Measurements from ENCODE around the gene GREB1.

The GREB1 gene

DNA sequence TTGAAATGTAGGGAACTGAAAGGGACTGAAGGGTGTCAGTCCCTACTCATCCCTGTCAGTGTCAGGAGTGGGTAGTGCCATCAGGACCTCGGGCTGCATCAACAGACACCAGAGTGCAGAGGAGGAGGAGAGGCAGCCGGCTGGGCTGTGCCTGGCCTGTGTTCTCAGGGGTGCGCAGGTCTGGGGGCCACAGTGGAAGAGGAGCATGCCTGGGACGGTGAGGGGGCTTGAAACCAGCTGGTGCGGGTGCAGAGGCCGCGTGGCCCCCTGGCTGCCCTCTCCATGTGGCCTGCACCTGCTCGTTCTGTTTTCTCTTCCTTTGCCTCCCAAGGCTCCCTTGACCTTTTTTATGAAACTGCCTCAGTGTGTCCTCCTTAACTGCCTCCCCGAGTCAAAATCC lies 94.8 kb downstream of the GREB1 start:
- no peaks in the 10 kb centered on the region for H4K20me1 ChIP-seq (ENCODE audit: low read depth, low read length)
- no peaks in the 10 kb centered on the region for H3K27me3 ChIP-seq (ENCODE audit: low read length)
- no peaks in the 10 kb centered on the region for H3K9me3 ChIP-seq (ENCODE audit: insufficient read depth, low read length)
- no peak overlapping the region for H3K4me2 ChIP-seq (ENCODE audit: low read depth, low read length, poor library complexity, severe bottlenecking)
- H3K36me3 ChIP-seq (ENCODE audit: low read length), result no peaks in the 10 kb centered on the region
- no peaks in the 10 kb centered on the region for H3F3A ChIP-seq (ENCODE audit: insufficient read depth)
- H3K4me3 ChIP-seq (ENCODE audit: insufficient read depth, low read length, poor library complexity, severe bottlenecking), result no peak overlapping the region
- no peaks in the 10 kb centered on the region for H3K79me2 ChIP-seq (ENCODE audit: insufficient read depth, low read length)
- H3K9me2 ChIP-seq (replicated peaks; ENCODE audit: insufficient read depth, low read length), result no peaks in the 10 kb centered on the region
- no peak overlapping the region for H3K27ac ChIP-seq (ENCODE audit: low read depth, low read length)
- no peak overlapping the region for H2AFZ ChIP-seq (ENCODE audit: low read depth, low read length, severe bottlenecking)
- TF ChIP-seq EZH2phosphoT487 (conservative IDR thresholded peaks at IDR 0.05; ENCODE audit: low read length), result no peak
- TF ChIP-seq, protein P1, sequence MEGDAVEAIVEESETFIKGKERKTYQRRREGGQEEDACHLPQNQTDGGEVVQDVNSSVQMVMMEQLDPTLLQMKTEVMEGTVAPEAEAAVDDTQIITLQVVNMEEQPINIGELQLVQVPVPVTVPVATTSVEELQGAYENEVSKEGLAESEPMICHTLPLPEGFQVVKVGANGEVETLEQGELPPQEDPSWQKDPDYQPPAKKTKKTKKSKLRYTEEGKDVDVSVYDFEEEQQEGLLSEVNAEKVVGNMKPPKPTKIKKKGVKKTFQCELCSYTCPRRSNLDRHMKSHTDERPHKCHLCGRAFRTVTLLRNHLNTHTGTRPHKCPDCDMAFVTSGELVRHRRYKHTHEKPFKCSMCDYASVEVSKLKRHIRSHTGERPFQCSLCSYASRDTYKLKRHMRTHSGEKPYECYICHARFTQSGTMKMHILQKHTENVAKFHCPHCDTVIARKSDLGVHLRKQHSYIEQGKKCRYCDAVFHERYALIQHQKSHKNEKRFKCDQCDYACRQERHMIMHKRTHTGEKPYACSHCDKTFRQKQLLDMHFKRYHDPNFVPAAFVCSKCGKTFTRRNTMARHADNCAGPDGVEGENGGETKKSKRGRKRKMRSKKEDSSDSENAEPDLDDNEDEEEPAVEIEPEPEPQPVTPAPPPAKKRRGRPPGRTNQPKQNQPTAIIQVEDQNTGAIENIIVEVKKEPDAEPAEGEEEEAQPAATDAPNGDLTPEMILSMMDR (IDR thresholded peaks at IDR 0.05; ENCODE audit: insufficient read depth, low read length, poor library complexity, severe bottlenecking), result no peak
- H3K9ac ChIP-seq (ENCODE audit: low read length), result no peak overlapping the region

DNA sequence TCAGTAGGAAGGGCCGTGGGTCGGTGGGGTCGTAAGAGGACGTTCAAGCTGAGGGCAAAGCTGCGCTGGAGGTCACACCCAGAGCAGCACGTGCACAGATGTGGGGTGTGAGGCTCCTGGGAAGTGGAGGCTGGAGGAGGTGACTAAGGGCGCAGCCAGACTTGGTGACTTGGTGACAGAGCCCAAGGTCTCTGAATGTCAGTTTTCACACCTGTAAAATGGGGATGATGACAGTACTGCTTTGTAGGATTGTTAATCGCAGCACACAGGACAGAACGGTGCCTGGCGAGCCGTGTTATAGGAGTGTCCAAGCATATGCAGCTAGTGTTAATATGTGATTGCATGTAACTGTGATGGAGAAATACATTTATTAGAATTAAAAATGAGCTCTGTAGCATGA lies 95.4 kb downstream of the GREB1 start:
- no peak for TF ChIP-seq EZH2phosphoT487 (conservative IDR thresholded peaks at IDR 0.05; ENCODE audit: low read length)
- TF ChIP-seq, protein P1 (IDR thresholded peaks at IDR 0.05; ENCODE audit: insufficient read depth, low read length, poor library complexity, severe bottlenecking), result no peak
- H3K79me2 ChIP-seq (ENCODE audit: insufficient read depth, low read length), result no peaks in the 10 kb centered on the region
- no peaks in the 10 kb centered on the region for H3K9me2 ChIP-seq (replicated peaks; ENCODE audit: insufficient read depth, low read length)
- H3K4me3 ChIP-seq (ENCODE audit: insufficient read depth, low read length, poor library complexity, severe bottlenecking), result no peak overlapping the region
- H3K9me3 ChIP-seq (ENCODE audit: insufficient read depth, low read length), result no peaks in the 10 kb centered on the region
- H3K4me2 ChIP-seq (ENCODE audit: low read depth, low read length, poor library complexity, severe bottlenecking), result no peak overlapping the region
- no peaks in the 10 kb centered on the region for H4K20me1 ChIP-seq (ENCODE audit: low read depth, low read length)
- no peak overlapping the region for H2AFZ ChIP-seq (ENCODE audit: low read depth, low read length, severe bottlenecking)
- H3K27ac ChIP-seq (ENCODE audit: low read depth, low read length), result no peak overlapping the region
- no peaks in the 10 kb centered on the region for H3F3A ChIP-seq (ENCODE audit: insufficient read depth)
- no peaks in the 10 kb centered on the region for H3K36me3 ChIP-seq (ENCODE audit: low read length)
- no peaks in the 10 kb centered on the region for H3K27me3 ChIP-seq (ENCODE audit: low read length)
- no peak overlapping the region for H3K9ac ChIP-seq (ENCODE audit: low read length)

DNA sequence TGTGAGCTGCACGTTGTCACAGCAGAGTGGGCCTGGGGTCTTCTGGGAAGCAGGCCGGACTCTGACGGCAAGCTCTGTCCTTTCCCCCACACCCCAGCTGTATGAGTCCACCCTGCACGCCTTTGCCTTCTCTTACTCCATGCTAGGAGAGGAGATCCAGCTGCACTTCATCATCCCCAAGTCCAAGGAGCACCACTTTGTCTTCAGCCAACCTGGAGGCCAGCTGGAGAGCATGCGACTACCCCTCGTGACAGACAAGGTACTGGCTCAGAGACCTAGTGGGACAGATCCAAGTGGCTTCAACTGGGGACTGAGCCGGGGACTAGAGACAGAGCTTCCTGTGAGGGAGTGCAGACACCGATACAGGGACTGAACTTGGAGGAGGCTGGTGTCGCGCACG lies 96.0 kb downstream of the GREB1 start:
- no peak overlapping the region for H3K4me3 ChIP-seq (ENCODE audit: insufficient read depth, low read length, poor library complexity, severe bottlenecking)
- H3K36me3 ChIP-seq (ENCODE audit: low read length), result no peaks in the 10 kb centered on the region
- no peaks in the 10 kb centered on the region for H3K27me3 ChIP-seq (ENCODE audit: low read length)
- H3K79me2 ChIP-seq (ENCODE audit: insufficient read depth, low read length), result no peaks in the 10 kb centered on the region
- no peak overlapping the region for H2AFZ ChIP-seq (ENCODE audit: low read depth, low read length, severe bottlenecking)
- H3K9ac ChIP-seq (ENCODE audit: low read length), result no peak overlapping the region
- no peaks in the 10 kb centered on the region for H4K20me1 ChIP-seq (ENCODE audit: low read depth, low read length)
- no peaks in the 10 kb centered on the region for H3F3A ChIP-seq (ENCODE audit: insufficient read depth)
- H3K9me2 ChIP-seq (replicated peaks; ENCODE audit: insufficient read depth, low read length), result no peaks in the 10 kb centered on the region
- TF ChIP-seq EZH2phosphoT487 (conservative IDR thresholded peaks at IDR 0.05; ENCODE audit: low read length), result no peak
- TF ChIP-seq, protein P1 (IDR thresholded peaks at IDR 0.05; ENCODE audit: insufficient read depth, low read length, poor library complexity, severe bottlenecking), result no peak
- no peak overlapping the region for H3K4me2 ChIP-seq (ENCODE audit: low read depth, low read length, poor library complexity, severe bottlenecking)
- H3K27ac ChIP-seq (ENCODE audit: low read depth, low read length), result no peak overlapping the region
- no peaks in the 10 kb centered on the region for H3K9me3 ChIP-seq (ENCODE audit: insufficient read depth, low read length)
